Measurements from ENCODE around the gene RNFT2.
"Not testable (repeated sequence)": the region's sequence is repeated elsewhere in the genome, so short reads cannot be mapped to it uniquely, and the experiment has no call there.

The RNFT2 gene

GRCh38 chr12:116798719-116799118 is 60.6 kb downstream of the RNFT2 start:
- DNase-seq: no peak

- DNase-seq: no peak
Measured at GRCh38 chr12:116799955-116800354, 61.8 kb downstream of the RNFT2 start.

GRCh38 chr12:116800918-116801317 is 62.8 kb downstream of the RNFT2 start:
- DNase-seq: no peak

GRCh38 chr12:116802018-116802417 is 63.9 kb downstream of the RNFT2 start:
- DNase-seq: no peak

- DNase-seq: no peak
Measured at GRCh38 chr12:116803013-116803736, 65.1 kb downstream of the RNFT2 start.

- no peak for DNase-seq
Measured at GRCh38 chr12:116804051-116804450, 65.9 kb downstream of the RNFT2 start.

- DNase-seq: no peak
Measured at GRCh38 chr12:116806845-116807440, 68.8 kb downstream of the RNFT2 start.

GRCh38 chr12:116807546-116807945 is 69.4 kb downstream of the RNFT2 start:
- no peak for DNase-seq

- no peak for DNase-seq
Measured at GRCh38 chr12:116808113-116809105, 70.3 kb downstream of the RNFT2 start.

- DNase-seq: no peak
Measured at GRCh38 chr12:116812238-116812637, 74.1 kb downstream of the RNFT2 start.

GRCh38 chr12:116813271-116814041 is 75.3 kb downstream of the RNFT2 start:
- no peak for DNase-seq

- DNase-seq: not testable (repeated sequence)
Measured at GRCh38 chr12:116814766-116815165, 76.7 kb downstream of the RNFT2 start.

- DNase-seq: peak; percentile 76
Measured at GRCh38 chr12:116818341-116818856, 80.3 kb downstream of the RNFT2 start.

- peak; percentile 92 for DNase-seq
Measured at GRCh38 chr12:116818948-116819832, 81.1 kb downstream of the RNFT2 start.

- DNase-seq: no peak
Measured at GRCh38 chr12:116820064-116820656, 82.0 kb downstream of the RNFT2 start.

- no peak for DNase-seq
Measured at GRCh38 chr12:116821291-116821690, 83.2 kb downstream of the RNFT2 start.

- no peak for DNase-seq
Measured at GRCh38 chr12:116827432-116827831, 89.3 kb downstream of the RNFT2 start.

GRCh38 chr12:116832353-116832752 is 94.2 kb downstream of the RNFT2 start:
- no peak for DNase-seq

GRCh38 chr12:116833474-116833873 is 95.4 kb downstream of the RNFT2 start:
- DNase-seq: no peak

- DNase-seq: no peak
Measured at GRCh38 chr12:116835484-116835883, 97.4 kb downstream of the RNFT2 start.

- DNase-seq: no peak
Measured at GRCh38 chr12:116837097-116837496, 99.0 kb downstream of the RNFT2 start.
